GM18517 (cell line): ENCODE results near the gene KIFAP3.
"Not testable (repeated sequence)": the region's sequence is repeated elsewhere in the genome, so short reads cannot be mapped to it uniquely, and the experiment has no call there.

Experiments
- ATAC-seq: cut with Tn5 transposase; IDR thresholded peaks from one replicate; pipeline ENCODE4 v1.9.1; 2021; ENCODE audit warnings: mild to moderate bottlenecking, moderate library complexity; ENCODE audit not compliant: unreplicated experiment

The KIFAP3 gene

GRCh38 chr1:170064821-170065220 lies 9.7 kb downstream of the KIFAP3 start:
- ATAC-seq, result no peak

- ATAC-seq, result no peak
These were observed 11.2 kb downstream of the KIFAP3 start for GRCh38 chr1:170063109-170063826.

DNA sequence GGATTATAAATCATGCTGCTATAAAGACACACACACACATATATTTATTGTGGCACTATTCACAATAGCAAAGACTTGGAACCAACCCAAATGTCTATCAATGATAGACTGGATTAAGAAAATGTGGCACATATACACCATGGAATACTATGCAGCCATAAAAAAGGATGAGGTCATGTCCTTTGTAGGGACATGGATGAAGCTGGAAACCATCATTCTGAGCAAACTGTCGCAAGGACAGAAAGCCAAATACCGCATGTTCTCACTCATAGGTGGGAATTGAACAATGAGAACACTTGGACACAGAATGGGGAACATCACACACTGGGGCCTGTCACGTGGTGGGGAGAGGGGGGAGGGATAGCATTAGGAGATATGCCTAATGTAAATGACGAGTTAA lies 12.8 kb downstream of the KIFAP3 start:
- ATAC-seq, result not testable (repeated sequence)

GRCh38 chr1:170060015-170060520 lies 14.4 kb downstream of the KIFAP3 start:
- ATAC-seq, result not testable (repeated sequence)

- no peak for ATAC-seq
These were observed 25.2 kb downstream of the KIFAP3 start for GRCh38 chr1:170049176-170049800.

GRCh38 chr1:170048515-170048914 lies 26.0 kb downstream of the KIFAP3 start:
- no peak for ATAC-seq

DNA sequence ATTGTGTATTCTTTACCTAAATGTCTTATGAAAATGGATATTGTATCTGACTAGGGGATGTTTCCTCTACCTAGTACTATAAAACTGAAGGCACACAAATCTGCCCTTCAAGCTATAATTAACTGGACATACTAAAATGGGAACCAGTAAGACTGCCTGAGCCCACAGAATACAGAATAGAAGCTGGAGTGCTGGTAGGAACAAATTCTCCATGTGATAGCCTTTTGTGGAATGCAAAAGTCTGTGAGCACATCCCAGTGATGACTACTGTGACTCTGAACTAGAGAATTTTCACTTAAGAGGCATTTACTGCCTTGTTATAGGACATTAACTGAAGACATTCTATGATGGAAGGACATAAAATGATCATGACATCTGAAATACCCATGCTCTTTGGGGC lies 30.3 kb downstream of the KIFAP3 start:
- no peak for ATAC-seq

DNA sequence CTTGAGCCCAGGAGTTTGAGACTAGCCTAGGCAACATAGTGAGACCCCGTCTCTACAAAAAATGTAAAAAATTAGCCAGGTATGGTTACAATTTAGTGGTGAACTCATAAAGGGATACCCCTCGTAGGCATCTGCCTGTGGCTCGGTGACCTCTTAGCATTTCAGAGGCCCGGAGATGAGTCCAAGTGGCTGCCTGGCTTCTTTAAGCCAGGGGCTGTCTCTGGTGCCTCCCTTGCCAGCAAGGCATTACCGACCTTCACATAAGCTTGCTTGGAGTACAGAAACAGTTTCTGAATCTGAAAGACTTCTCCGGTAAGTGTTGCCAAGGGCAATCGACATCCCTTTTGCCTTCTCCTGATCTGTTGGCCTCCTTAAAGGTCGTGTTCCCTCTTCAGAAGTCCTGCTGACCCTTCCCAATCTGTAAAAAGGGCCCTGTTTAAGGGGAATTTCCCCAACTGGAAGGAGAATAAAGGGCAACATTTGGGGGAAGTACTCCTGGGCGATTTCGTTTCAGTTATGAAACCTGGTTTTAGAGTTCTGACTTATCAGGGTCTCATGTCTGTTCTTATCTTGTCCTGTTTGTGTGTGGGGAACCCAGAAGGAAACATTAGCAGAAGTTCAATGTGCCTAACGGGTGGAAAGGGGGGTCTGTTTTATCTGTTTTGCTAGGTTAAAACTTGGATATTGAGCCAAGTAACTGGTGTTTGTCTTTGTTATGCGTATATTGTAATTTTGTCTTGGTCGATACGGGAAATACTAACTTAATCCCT lies 32.9 kb downstream of the KIFAP3 start:
- no peak for ATAC-seq

DNA sequence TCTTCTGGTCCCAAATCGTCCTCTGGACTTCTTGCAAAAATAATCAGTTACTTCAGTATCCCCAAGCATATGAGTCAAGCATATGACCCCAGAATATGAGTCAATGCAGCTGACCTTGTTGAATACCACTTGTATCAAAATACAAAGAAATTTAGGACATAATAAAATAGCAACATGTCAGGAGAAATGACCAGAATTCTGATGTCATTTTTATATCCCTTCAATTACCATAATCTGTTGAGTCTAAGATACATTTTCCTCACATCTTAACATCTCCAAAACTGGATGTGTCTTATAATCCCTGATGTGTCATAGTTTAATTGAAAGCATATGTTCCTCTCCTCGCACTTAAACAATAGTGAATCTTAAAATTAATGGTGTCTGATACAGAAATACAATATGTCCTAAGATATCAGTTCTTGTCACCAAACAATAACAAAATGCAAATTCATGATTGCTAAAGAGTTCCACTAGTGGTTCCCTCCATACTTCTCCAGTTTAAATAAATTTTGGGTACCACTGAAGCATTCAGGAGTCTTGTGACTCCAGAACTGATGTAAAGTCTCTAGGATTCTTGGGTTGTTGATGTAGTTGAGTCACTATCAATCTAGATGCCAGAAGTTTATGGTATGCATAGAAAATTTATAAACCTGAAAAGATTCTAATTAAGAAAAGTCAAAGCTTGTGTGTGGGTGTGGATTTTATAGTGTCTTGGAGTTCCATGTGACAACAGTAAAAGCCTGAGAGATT lies 41.8 kb downstream of the KIFAP3 start:
- ATAC-seq, result no peak

DNA sequence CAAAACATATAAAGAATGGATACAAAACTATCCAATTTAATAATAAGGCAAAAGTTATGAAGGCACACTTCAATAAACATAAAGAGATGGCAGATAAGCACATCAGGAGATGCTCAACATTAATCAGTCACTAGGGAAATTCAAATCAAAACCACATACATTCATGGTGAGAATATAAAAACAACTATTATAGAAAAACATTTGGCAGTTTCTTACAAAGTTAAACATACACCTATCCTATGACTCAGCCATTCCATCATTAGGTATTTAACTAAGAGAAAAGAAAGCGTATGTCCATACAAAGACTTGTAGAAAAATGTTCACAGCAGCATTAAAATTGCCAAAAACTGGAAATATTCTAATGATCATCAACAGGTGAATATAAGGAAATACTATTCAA lies 44.3 kb downstream of the KIFAP3 start:
- ATAC-seq, result no peak

GRCh38 chr1:170027760-170028159 lies 46.7 kb downstream of the KIFAP3 start:
- ATAC-seq, result no peak

- ATAC-seq, result no peak
These were observed 53.6 kb downstream of the KIFAP3 start for GRCh38 chr1:170020859-170021258.

GRCh38 chr1:170017478-170017877 lies 57.0 kb downstream of the KIFAP3 start:
- no peak for ATAC-seq

- no peak for ATAC-seq
These were observed 61.6 kb downstream of the KIFAP3 start for GRCh38 chr1:170012920-170013319.

DNA sequence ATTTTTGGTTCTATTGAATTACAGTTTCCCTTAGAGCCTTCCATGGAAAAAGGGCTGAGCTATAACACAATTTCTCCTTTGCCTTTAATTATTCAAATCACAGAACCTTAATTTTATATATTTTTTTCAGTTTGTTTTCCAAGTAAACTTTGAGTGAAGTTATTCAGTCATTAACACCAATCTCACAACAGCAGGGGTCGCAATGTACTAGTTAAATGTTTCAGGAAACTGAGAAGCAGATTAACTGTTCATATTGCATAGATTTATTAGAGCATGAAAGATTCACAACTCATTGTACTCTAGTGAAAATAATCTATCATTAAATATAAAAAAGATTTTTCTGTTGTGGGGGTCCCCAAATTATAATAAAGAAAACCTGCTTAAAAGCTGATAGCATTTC lies 64.1 kb downstream of the KIFAP3 start:
- no peak for ATAC-seq

GRCh38 chr1:170009551-170009950 lies 64.9 kb downstream of the KIFAP3 start:
- no peak for ATAC-seq

GRCh38 chr1:170008745-170009144 lies 65.8 kb downstream of the KIFAP3 start:
- not testable (repeated sequence) for ATAC-seq

DNA sequence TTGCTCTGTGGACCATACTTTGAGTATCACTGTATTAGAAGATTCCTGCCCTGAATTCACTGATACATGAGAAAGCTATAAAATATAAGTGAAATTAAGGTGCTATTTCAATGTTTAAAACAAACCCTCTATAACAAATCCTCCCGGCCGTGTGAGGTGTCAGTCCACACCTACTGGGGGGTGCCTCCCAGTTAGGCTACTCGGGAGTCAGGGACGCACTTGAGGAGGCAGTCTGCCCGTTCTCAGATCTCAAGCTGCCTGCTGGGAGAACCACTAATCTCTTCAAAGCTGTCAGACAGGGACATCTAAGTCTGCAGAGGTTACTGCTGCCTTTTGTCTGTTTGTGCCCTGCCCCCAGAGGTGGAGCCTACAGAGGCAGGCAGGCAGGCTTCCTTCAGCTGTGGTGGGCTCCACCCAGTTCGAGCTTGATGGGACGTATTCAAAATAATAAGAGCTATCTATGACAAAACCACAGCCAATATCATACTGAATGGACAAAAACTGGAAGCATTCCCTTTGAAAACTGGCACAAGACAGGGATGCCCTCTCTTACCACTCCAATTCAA lies 71.1 kb downstream of the KIFAP3 start:
- not testable (repeated sequence) for ATAC-seq

DNA sequence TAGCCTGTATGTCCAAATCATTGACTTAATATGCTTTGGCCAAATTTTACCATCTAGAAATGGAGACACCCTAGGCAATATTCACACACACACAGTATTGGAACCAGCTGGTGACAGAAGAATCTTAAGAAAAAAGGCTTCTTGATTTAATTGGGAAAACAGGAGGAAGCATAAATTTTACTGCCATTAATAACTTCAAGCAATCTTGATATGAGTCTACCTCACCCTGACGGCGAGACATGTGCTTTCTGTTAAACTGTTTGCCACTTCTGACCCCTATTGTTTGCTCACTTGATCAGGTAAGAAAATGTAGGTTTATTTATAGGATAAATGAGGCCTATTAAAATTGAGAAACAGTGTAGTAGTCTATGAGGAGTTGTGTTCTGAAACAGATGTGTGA lies 73.2 kb downstream of the KIFAP3 start:
- ATAC-seq, result no peak

GRCh38 chr1:169999761-170000160 lies 74.7 kb downstream of the KIFAP3 start:
- ATAC-seq, result no peak

DNA sequence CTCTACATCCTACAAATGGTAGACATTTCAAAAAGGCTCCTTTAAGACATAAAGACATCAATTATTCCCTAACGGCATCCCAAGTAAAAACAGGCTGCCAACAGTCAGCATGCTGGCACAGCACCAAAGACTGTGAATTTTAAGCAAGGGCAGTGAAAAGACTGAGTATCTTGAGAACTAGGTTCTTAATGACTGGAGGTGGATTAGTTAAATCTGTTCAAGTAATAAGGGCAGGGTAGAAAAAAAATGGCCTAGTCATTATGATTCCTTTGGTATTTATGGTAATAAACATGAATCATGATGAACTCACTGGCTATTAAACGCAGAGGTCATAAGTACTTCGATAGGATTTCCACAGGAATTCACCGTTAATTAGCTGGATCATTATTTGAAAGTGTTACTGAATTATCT lies 75.2 kb downstream of the KIFAP3 start:
- ATAC-seq, result no peak
